AG09309 (cell line): ENCODE results near the gene MRPL33.
A peak's percentile ranks its signal among the peaks of the same experiment; 100 is the strongest.

Experiments
- DNase-seq: peaks from one replicate; pipeline ENCODE4 v3.0.0-alpha.2; 2010; ENCODE audit warnings: low read depth
- H3K4me3 ChIP-seq: 2 replicates; pipeline ENCODE4 v1.5.1; 2011; ENCODE audit warnings: mild to moderate bottlenecking, low read depth, low read length, moderate library complexity; ENCODE audit not compliant: control insufficient read depth
- TF ChIP-seq, protein P1 (sequence below): IDR thresholded peaks from 2 replicates; pipeline ENCODE4 v1.5.1; 2011; ENCODE audit warnings: mild to moderate bottlenecking, low read depth, low read length, inconsistent platforms; ENCODE audit not compliant: insufficient read depth, control insufficient read depth; ENCODE audit errors: missing control alignments

MRPL33 gene

DNA sequence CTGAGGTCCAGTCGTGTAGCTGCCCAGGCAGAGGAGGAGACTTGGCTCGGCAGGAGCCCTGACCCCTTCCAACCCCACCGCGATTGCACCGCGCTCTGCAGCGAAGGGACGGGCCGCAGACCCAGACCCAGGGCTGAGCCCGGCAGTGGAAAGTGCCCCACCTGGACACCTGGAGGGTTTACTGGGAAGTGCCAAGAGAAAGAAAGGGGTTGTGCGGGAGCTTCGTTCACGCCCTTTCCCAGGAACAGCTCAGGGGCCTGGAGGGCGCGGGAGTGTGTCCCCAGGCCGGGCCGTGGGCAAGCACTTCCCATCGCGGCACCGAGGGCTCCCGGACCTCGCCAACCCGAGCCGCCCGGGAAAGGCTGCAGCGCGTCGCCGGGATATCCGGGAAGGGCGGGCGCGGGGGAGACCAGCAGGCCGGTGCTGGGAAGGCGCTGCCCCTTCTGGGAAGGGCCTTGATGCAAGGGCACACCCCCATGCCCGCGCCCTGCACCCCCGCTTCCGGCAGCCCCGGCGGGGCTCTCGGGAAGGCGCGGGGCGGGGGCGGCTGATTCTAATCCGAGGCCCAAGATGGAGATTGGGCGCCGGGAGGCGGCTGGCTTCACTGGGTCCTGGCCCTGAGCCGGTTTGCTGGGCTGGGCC lies 36.1 kb upstream of the MRPL33 start:
- DNase-seq = no peak
- peak overlapping the region; percentile 50 for H3K4me3 ChIP-seq
- TF ChIP-seq, protein P1, sequence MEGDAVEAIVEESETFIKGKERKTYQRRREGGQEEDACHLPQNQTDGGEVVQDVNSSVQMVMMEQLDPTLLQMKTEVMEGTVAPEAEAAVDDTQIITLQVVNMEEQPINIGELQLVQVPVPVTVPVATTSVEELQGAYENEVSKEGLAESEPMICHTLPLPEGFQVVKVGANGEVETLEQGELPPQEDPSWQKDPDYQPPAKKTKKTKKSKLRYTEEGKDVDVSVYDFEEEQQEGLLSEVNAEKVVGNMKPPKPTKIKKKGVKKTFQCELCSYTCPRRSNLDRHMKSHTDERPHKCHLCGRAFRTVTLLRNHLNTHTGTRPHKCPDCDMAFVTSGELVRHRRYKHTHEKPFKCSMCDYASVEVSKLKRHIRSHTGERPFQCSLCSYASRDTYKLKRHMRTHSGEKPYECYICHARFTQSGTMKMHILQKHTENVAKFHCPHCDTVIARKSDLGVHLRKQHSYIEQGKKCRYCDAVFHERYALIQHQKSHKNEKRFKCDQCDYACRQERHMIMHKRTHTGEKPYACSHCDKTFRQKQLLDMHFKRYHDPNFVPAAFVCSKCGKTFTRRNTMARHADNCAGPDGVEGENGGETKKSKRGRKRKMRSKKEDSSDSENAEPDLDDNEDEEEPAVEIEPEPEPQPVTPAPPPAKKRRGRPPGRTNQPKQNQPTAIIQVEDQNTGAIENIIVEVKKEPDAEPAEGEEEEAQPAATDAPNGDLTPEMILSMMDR = no peak

DNA sequence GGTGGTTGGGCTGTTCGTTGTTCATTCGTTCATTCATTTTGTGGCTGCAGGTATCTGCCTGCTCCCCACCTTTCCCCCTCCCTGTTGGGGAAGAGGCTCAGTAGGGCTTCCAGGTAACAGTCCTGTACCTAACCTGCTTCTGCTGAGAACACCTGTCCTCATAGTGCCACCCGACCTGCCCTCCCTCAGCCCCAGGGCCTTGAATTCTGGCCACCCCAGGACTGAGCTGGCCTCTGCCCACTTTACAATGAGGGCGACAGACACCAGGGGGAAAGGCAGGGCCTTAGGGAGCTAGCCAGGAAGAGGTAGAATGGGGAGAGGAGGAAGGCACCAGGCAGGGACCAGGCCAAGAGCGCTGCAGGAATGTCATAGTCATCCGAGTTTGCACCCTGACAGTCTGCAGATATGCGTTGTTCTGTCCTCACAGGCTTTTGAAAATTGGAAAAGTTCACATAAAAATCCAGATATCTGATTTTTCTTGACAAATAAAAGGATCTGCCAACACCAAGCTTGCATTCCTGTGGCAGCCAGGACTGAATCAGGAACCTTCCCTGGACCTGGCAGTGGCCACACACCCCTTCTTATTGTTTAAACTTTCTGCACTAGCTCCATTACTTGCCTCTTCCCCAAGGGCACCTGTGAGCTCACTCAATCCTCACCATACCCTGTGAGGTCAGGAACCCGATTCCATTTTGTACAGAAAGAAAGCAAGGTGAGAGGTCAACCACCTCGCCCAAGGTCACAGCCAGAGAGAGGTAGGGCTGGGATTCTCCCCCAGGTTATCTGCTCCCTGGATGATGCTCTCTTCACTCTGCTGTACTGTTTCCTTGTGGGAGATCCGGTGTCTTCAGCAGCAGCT lies 35.3 kb upstream of the MRPL33 start:
- no peak overlapping the region for H3K4me3 ChIP-seq
- DNase-seq = no peak
- TF ChIP-seq, protein P1 = no peak

DNA sequence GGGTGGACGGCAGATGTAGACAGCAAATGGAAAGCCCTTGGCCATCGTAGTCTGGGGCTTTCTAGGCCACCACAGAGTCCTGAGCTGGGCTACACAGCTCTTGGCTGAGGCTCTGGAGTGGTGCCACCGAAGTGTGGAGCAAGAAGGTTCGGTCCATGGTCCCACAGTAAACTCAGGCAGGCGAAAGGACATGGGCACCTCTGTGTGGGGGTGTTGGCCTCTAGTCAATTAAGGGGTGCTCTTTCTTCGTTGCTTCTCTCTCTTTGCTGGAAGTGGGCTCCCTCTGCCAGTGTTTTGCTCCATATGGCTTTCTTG lies 34.7 kb upstream of the MRPL33 start:
- TF ChIP-seq, protein P1 = no peak
- no peak for DNase-seq
- H3K4me3 ChIP-seq = no peak overlapping the region

DNA sequence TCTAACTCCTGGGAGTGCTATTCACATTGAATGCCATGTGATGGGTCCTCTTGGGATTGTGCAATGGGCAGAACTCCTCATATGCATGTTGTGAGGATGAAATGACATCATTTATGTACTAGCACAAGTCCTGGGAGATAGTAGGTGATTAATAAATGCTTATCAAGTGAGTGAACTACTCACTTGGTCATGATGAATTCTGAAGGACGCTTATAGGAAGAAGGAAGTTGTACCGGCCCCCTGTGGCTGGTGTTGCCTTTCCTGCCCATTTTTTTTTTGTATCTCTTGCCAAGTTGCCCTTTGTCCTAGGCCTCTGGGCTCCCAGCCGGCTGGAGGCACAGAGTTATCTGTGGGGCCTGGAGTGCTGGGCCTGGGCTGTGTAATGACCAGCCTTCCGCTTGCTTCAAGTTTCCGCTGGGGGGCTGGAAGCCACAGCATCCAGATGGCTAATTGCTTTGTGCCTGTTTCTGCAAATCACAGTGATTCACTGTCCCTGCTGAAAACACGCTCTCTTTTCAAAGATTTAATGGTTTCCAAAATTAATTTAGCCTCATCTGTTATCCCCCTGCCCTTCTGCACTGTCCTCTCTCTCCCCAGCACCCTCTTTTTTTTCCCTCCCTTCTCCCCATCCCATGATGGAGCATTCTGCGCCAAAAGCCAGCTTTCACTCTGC lies 33.7 kb upstream of the MRPL33 start:
- peak; percentile 72 for DNase-seq
- H3K4me3 ChIP-seq = no peak overlapping the region
- TF ChIP-seq, protein P1 = no peak

DNA sequence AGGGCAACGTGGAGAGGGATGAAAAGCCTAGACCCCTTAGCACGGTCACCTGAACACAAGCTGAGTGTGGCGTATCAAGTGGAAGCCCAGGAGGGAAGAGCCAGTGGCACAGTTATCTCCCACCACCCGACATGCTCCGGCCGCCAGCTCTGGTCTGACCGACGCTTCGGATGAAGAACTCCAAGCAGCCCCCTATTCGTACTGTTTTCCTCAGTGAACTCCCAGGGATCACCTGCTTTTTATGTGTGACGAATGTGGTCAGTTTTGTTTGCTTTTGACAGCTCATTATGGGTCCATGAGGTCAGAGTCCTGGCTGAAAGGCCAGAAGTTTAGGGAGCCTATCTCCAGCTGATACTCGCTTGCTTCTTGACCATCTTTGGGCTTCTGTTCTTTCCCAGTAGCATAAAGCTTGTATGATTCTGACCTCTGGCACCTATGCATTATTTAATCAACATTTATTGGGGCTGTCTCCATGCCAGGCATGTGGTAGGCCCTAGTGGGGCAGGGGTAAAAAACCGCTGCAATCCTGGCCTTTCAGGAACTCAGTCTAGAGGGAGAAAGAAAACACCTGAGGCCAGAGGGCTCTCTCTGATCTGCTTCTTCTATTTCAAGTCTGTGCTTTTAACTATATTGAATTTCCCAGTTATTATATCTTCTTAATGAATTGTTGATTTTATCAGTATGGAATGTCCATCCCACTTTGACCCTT lies 33.0 kb upstream of the MRPL33 start:
- TF ChIP-seq, protein P1 = no peak
- no peak for DNase-seq
- no peak overlapping the region for H3K4me3 ChIP-seq

DNA sequence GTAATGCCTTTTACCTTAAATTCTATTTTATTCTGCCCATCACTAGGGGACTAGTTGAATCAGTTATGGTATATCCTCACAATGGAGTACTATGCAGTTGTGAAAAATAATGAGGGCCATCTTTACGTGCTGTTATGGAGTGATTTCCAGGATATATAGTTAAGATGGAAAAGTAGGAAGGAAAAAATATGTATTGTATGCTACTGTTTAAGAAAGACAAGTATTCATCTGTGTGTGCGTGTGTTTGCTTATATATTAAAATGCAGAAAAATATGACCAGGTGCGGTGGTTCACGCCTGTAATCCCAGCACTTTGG lies 32.5 kb upstream of the MRPL33 start:
- TF ChIP-seq, protein P1 = no peak
- H3K4me3 ChIP-seq = no peak overlapping the region
- DNase-seq = no peak
